Upper lobe of right lung (tissue), 1 donor: Measurements from ENCODE around the gene RRP1B. TPM values are rescaled to one million over a fixed set of nuclear protein-coding genes. Genes with fewer than 3 reads are reported as not detected.
"Not testable (repeated sequence)": the region's sequence is repeated elsewhere in the genome, so short reads cannot be mapped to it uniquely, and the experiment has no call there.

Experiments
- ATAC-seq: fragments of 200-7000 bp; cut with Tn5 transposase; one replicate; pipeline ENCODE4 v1.9.1; 2020; ENCODE audit warnings: mild to moderate bottlenecking, moderate library complexity
- DNase-seq: peaks from one replicate; pipeline ENCODE4 v3.0.0-alpha.2; 2020
- H3K27ac ChIP-seq: fragments of 200-600 bp; one replicate; pipeline ENCODE4 v1.8.0; 2022
- H3K27me3 ChIP-seq: fragments of 200-600 bp; one replicate; pipeline ENCODE4 v1.8.0; 2022; ENCODE audit warnings: mild to moderate bottlenecking
- H3K36me3 ChIP-seq: fragments of 200-600 bp; one replicate; pipeline ENCODE4 v1.8.0; 2022
- H3K4me1 ChIP-seq: fragments of 200-600 bp; one replicate; pipeline ENCODE4 v1.8.0; 2022
- H3K4me3 ChIP-seq: fragments of 200-600 bp; one replicate; pipeline ENCODE4 v1.8.0; 2022; ENCODE audit warnings: mild to moderate bottlenecking
- H3K9me3 ChIP-seq: fragments of 200-600 bp; one replicate; pipeline ENCODE4 v1.8.0; 2022
- CTCF ChIP-seq: fragments of 200-600 bp; IDR thresholded peaks from one replicate; pipeline ENCODE4 v1.8.0; 2022; ENCODE audit warnings: antibody characterized with exemption
- intact Hi-C: fragments of 100-400 bp; cut with DNase I; formaldehyde crosslinking; loops from one replicate; pipeline ENCODE4 v1.11.0; 2022
- total RNA-seq: library from RNA; stranded (reverse); fragmentation: NEBNext Ultra II Directional; extraction: Animal tissue kit (Norgen Biotek cat#: 25700); gene quantifications from one replicate; pipeline ENCODE4 v1.2.1, GENCODE V29; 2021
- donor health status: DM: no; HTN: yes; CAD: no; lungs with severe emphysema.

The RRP1B gene
- total RNA-seq, 1 donor from 2014 or later, result 18.4 TPM

DNA sequence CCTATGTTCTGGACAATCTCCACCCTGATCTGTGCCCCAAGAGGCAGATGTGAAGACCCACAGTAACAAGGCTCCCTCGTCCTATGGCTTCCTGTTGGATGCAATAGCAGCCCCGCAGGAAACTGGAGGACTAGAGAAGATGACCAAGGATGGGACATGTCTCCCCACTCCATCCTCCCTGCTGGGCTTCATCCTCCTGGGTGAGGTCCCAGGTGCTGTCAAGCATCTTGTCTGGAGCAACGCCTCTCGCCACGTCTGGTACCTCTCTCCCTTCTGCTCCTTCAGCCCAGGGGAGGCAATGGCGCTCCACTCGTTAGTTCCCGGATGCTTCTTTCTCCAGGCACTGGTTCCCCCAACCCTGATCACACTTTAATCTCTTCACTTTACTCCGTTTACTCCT, 11.2 kb upstream of the RRP1B start:
- DNase-seq, result no peak
- no peak overlapping the region for H3K27ac ChIP-seq
- no peaks in the 10 kb centered on the region for H3K27me3 ChIP-seq
- ATAC-seq, result no peak
- no peaks in the 10 kb centered on the region for H3K9me3 ChIP-seq
- peaks cover 11% of the 10 kb centered on the region for H3K4me1 ChIP-seq
- H3K36me3 ChIP-seq, result no peaks in the 10 kb centered on the region
- no peak overlapping the region for H3K4me3 ChIP-seq
- intact Hi-C loops, result no loop called here
- no peak for TF ChIP-seq CTCF

GRCh38 chr21:43651926-43652325, 7.4 kb upstream of the RRP1B start:
- intact Hi-C loops, H3K4me1 ChIP-seq, H3K27ac ChIP-seq, ATAC-seq, H3K36me3 ChIP-seq, DNase-seq, H3K4me3 ChIP-seq, H3K27me3 ChIP-seq, H3K9me3 ChIP-seq: not testable (repeated sequence)

DNA sequence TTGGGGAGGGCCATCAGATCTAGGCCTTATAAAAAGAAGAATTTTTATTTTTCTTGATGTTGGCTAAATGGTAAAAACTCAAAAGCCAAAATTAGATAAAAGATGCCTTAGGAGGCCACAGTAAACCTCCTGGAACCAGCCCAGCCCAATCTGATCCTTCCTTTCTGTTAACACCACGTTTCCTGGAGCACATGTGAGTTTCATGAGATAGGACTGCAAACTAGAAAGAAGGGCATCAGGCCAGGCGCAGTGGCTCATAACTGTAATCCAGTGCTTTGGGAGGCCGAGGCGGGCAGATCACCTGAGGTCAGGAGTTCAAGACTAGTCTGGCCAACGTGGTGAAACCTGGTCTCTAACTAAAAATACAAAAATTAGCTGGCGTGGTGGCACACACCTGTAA, 6.7 kb upstream of the RRP1B start:
- no peak for ATAC-seq
- Histone ChIP-seq H3K9me3 (no peaks in the 10 kb centered on the region), H3K36me3 (no peaks in the 10 kb centered on the region), H3K4me1 (no peaks in the 10 kb centered on the region), H3K4me3 (no peak overlapping the region), H3K27ac (no peak overlapping the region), H3K27me3 (no peaks in the 10 kb centered on the region)
- DNase-seq, result no peak
- intact Hi-C loops, result no loop called here
- no peak for TF ChIP-seq CTCF

GRCh38 chr21:43653626-43654025, 5.7 kb upstream of the RRP1B start:
- Histone ChIP-seq H3K9me3 (no peaks in the 10 kb centered on the region), H3K4me3 (no peak overlapping the region), H3K36me3 (no peaks in the 10 kb centered on the region), H3K27me3 (no peaks in the 10 kb centered on the region), H3K27ac (no peak overlapping the region), H3K4me1 (no peaks in the 10 kb centered on the region)
- ATAC-seq (no peak), DNase-seq (no peak)
- no peak for TF ChIP-seq CTCF
- intact Hi-C loops, result no loop called here

- TF ChIP-seq CTCF, result no peak
- Histone ChIP-seq H3K36me3 (no peaks in the 10 kb centered on the region), H3K27me3 (no peaks in the 10 kb centered on the region), H3K4me3 (no peak overlapping the region), H3K27ac (no peak overlapping the region), H3K9me3 (no peaks in the 10 kb centered on the region), H3K4me1 (peaks cover 5% of the 10 kb centered on the region)
- intact Hi-C loops, result no loop called here
- ATAC-seq (no peak), DNase-seq (no peak)
Measured at GRCh38 chr21:43654806-43655489, 4.4 kb upstream of the RRP1B start.

GRCh38 chr21:43657355-43658087, 1.8 kb upstream of the RRP1B start:
- intact Hi-C loops, result no loop called here
- no peak for ATAC-seq
- Histone ChIP-seq H3K4me1 (peaks cover 21% of the 10 kb centered on the region), H3K27ac (no peak overlapping the region), H3K36me3 (peaks cover 5% of the 10 kb centered on the region), H3K9me3 (no peaks in the 10 kb centered on the region), H3K4me3 (no peak overlapping the region), H3K27me3 (no peaks in the 10 kb centered on the region)
- TF ChIP-seq CTCF, result no peak
- DNase-seq, result no peak
